MM.1S (cell line): ENCODE measurements around the gene NFU1.

Experiments
- CTCF ChIP-seq: fragments of 300-600 bp; sonication (generic); IDR thresholded peaks from 2 replicates; pipeline ENCODE4 v1.5.1; 2016; ENCODE audit warnings: antibody characterized with exemption, low read length, mixed read lengths
- EZH2 ChIP-seq: fragments of 300-600 bp; sonication (generic); optimal IDR thresholded peaks from 2 replicates; pipeline ENCODE3; 2017; ENCODE audit warnings: low read depth, mild to moderate bottlenecking, antibody characterized with exemption, low read length, mixed read lengths
- EZH2phosphoT487 ChIP-seq: fragments of 300-600 bp; sonication (generic); IDR thresholded peaks from 2 replicates; pipeline ENCODE4 v1.6.1; 2018; ENCODE audit warnings: antibody characterized with exemption, low read length

GRCh38 chr2:69459936-69460335, 22.7 kb upstream of the NFU1 start:
- no peak for TF ChIP-seq CTCF
- TF ChIP-seq EZH2 = no peak
- TF ChIP-seq EZH2phosphoT487 = no peak
